GM12878 (cell line): ENCODE data around the gene TMUB1. TPM values are rescaled to one million over a fixed set of nuclear protein-coding genes. Genes with fewer than 3 reads are reported as not detected.

Source experiments
- ATAC-seq: fragments of 200-7000 bp; cut with Tn5 transposase; 3 replicates; pipeline ENCODE4 v1.9.1; 2020; ENCODE audit warnings: mild to moderate bottlenecking, moderate library complexity
- BruUV-seq: library from RNA; stranded (reverse); fragments of 400-500 nt; replicated peaks from 2 replicates; lab custom pipeline; 2021; lab: Mats Ljungman, UMichigan
- CTCF ChIA-PET: fragments of 300-600 bp; sonication (Branson Sonifier 250); formaldehyde crosslinking; extraction: SDS; loops from one replicate; lab custom pipeline; 2021; ENCODE audit warnings: inconsistent platforms; lab: Yijun Ruan, JAX
- POLR2A ChIA-PET: fragments of 350-600 bp; formaldehyde crosslinking; extraction: SDS; loops from one replicate; lab custom pipeline; 2021; ENCODE audit warnings: inconsistent platforms; lab: Charles Lee
- RAD21 ChIA-PET: fragments of 300-600 bp; sonication (Branson Sonifier 250); formaldehyde crosslinking; loops from one replicate; lab custom pipeline; 2023; ENCODE audit warnings: antibody characterized with exemption; ENCODE audit not compliant: unreplicated experiment; lab: Charles Lee
- SMC1A ChIA-PET: fragments of 300-600 bp; sonication (Branson Sonifier 250); formaldehyde crosslinking; loops from one replicate; lab custom pipeline; 2023; ENCODE audit not compliant: unreplicated experiment, uncharacterized antibody; lab: Charles Lee
- DNase-seq: peaks from one replicate; pipeline ENCODE4 v3.0.0-alpha.2; 2011; ENCODE audit warnings: low read depth, low spot score
- FAIRE-seq: peaks from 3 replicates; lab custom pipeline; 2011; peaks lifted over from hg19 to GRCh38; lab: Jason Lieb, UNC
- H2AFZ ChIP-seq: 2 replicates; pipeline ENCODE4 v1.6.0; 2011; ENCODE audit warnings: low read depth, low read length, control low read depth; ENCODE audit not compliant: control insufficient read depth
- H3K27ac ChIP-seq: 2 replicates; pipeline ENCODE4 v1.5.1; 2011; ENCODE audit warnings: control low read depth; ENCODE audit not compliant: control insufficient read depth, insufficient read depth
- H3K27me3 ChIP-seq, 2 experiments: replicated peaks in 1 of 2; 2 replicates each; pipeline versions ENCODE4 v1.6.0 to v1.6.1; 2011; ENCODE audit warnings: low read length in 1 of 2; ENCODE audit not compliant: control insufficient read depth in 2 of 2, insufficient read depth in 2 of 2
- H3K36me3 ChIP-seq, 2 experiments: 2 replicates each; pipeline ENCODE4 v1.5.1; 2011; ENCODE audit warnings: low read length in 1 of 2; ENCODE audit not compliant: control insufficient read depth in 2 of 2, insufficient read depth in 2 of 2
- H3K4me1 ChIP-seq: 2 replicates; pipeline ENCODE4 v1.6.1; 2011; ENCODE audit warnings: mild to moderate bottlenecking, low read length, moderate library complexity, mixed read lengths; ENCODE audit not compliant: control insufficient read depth, insufficient read depth
- H3K4me2 ChIP-seq: 2 replicates; pipeline ENCODE4 v1.6.0; 2011; ENCODE audit warnings: control low read depth; ENCODE audit not compliant: control insufficient read depth, insufficient read depth
- H3K4me3 ChIP-seq: fragments of 200-600 bp; sonication (generic); 2 replicates; pipeline ENCODE4 v1.5.1; 2016
- H3K79me2 ChIP-seq: 2 replicates; pipeline ENCODE4 v1.6.0; 2011; ENCODE audit warnings: low read length; ENCODE audit not compliant: control insufficient read depth, insufficient read depth
- H3K9ac ChIP-seq: 2 replicates; pipeline ENCODE4 v1.8.0; 2011; ENCODE audit warnings: low read length, control low read depth, mixed read lengths; ENCODE audit not compliant: control insufficient read depth, insufficient read depth
- H3K9me3 ChIP-seq: replicated peaks from 3 replicates; pipeline ENCODE4 v1.5.1; 2011; ENCODE audit warnings: mild to moderate bottlenecking, low read length; ENCODE audit not compliant: control insufficient read depth, insufficient read depth
- H4K20me1 ChIP-seq: 2 replicates; pipeline ENCODE4 v1.6.0; 2011; ENCODE audit not compliant: control insufficient read depth, insufficient read depth
- BCL11A ChIP-seq: IDR thresholded peaks from 2 replicates; pipeline ENCODE4 v1.6.1; 2011; ENCODE audit warnings: low read depth, low read length
- CBX3 ChIP-seq: fragments of 200-600 bp; sonication (generic); IDR thresholded peaks from 2 replicates; pipeline ENCODE4 v1.6.1; 2016; ENCODE audit warnings: low read depth, borderline replicate concordance
- CEBPB ChIP-seq, 2 experiments: fragments of 150-350 bp in 1 of 2; IDR thresholded peaks; 2 replicates each; pipeline ENCODE4 v1.6.1; 2012 to 2014; ENCODE audit warnings: low read depth in 2 of 2, low read length in 2 of 2, borderline replicate concordance in 1 of 2, inconsistent platforms in 1 of 2
- CREM ChIP-seq: IDR thresholded peaks from 2 replicates; pipeline ENCODE4 v1.6.1; 2014; ENCODE audit warnings: antibody characterized with exemption, low read depth
- EGR1 ChIP-seq, 2 experiments: IDR thresholded peaks; 1 replicate in 1 of 2; 2 replicates in 1 of 2; pipeline ENCODE4 v1.6.1; 2011 to 2012; ENCODE audit warnings: low read depth in 2 of 2, low read length in 2 of 2, borderline replicate concordance in 1 of 2, mild to moderate bottlenecking in 1 of 2, moderate library complexity in 1 of 2
- EZH2 ChIP-seq: IDR thresholded peaks from 2 replicates; pipeline ENCODE4 v1.6.1; 2012; ENCODE audit warnings: low read depth, mild to moderate bottlenecking, control low read depth, inconsistent platforms, low read length, borderline replicate concordance; ENCODE audit not compliant: control insufficient read depth
- GABPA ChIP-seq: IDR thresholded peaks from 2 replicates; pipeline ENCODE4 v1.6.1; 2014; ENCODE audit warnings: antibody characterized with exemption, low read depth, mild to moderate bottlenecking, inconsistent platforms
- NFYB ChIP-seq: IDR thresholded peaks from 2 replicates; pipeline ENCODE4 v1.6.1; 2011; ENCODE audit warnings: low read depth, mild to moderate bottlenecking, low read length, improper control_type of control experiment, moderate library complexity; ENCODE audit not compliant: insufficient read depth
- SUPT20H ChIP-seq: IDR thresholded peaks from 2 replicates; pipeline ENCODE4 v1.6.1; 2011; ENCODE audit warnings: low read depth, mild to moderate bottlenecking, low read length, moderate library complexity, borderline replicate concordance; ENCODE audit not compliant: control insufficient read depth
- YBX1 ChIP-seq: fragments of 450-650 bp; IDR thresholded peaks from 2 replicates; pipeline ENCODE4 v1.6.1; 2016; ENCODE audit warnings: antibody characterized with exemption
- ZNF274 ChIP-seq: IDR thresholded peaks from one replicate; pipeline ENCODE4 v1.8.0; 2011; ENCODE audit not compliant: insufficient read length, insufficient read depth
- WGBS: methylation state at CpG from one replicate; pipeline ENCODE4 v1.1.6; 2016; ENCODE audit warnings: low lambda C conversion rate; ENCODE audit not compliant: insufficient replicate concordance, insufficient coverage; ENCODE audit errors: missing lambda C conversion rate; 5-methylcytosine and 5-hydroxymethylcytosine counted together
- in situ Hi-C: fragments of 300-500 bp; cut with MboI; formaldehyde crosslinking; loops from 9 replicates; pipeline ENCODE4 v1.14.3; 2018; ENCODE audit warnings: mixed read lengths
- intact Hi-C: fragments of 100-400 bp; cut with micrococcal nuclease; formaldehyde crosslinking; loops from one replicate; pipeline ENCODE4 v1.14.2; 2022; ENCODE audit not compliant: unreplicated experiment
- polyA plus RNA-seq, 11 experiments: library from polyadenylated mRNA; depleted of rRNA in 4 of 11; unstranded in 6 of 11; stranded (reverse) in 5 of 11; fragments of >200 nt; fragmentation: Nextera tagmentation in 4 of 11; fragmentation: Illumina TruSeq in 1 of 11; extraction: Ambion mirVana in 4 of 11; extraction: Trizol in 1 of 11; gene quantifications; 1 replicate in 1 of 11; 2 replicates in 10 of 11; pipeline versions ENCODE4 v1.2.1 to v1.2.3, GENCODE V29; 2011 to 2016; ENCODE audit warnings: inconsistent platforms in 2 of 11, missing spikeins in 2 of 11, low read depth in 1 of 11
- total RNA-seq, 4 experiments: library from RNA; depleted of rRNA in 3 of 4; stranded (reverse); fragments of >200 nt in 3 of 4; fragmentation: Illumina TruSeq in 1 of 4; extraction: Trizol in 1 of 4; gene quantifications; 2 replicates each; pipeline versions ENCODE4 v1.2.1 to v1.2.3, GENCODE V29; 2013 to 2021

The TMUB1 gene
- total and polyA plus RNA-seq, 10 of the 15 experiments (the other 5 are each of a cell fraction or from before 2014, with no cell fraction given), result 0.27 to 79.5 (median 41.3) TPM; not detected in 1

GRCh38 chr7:151132461-151133205, 49.3 kb upstream of the TMUB1 start (continued):
- no peak for TF ChIP-seq BCL11A
- TF ChIP-seq CREM, result no peak
- no peak for TF ChIP-seq EGR1 (IDR thresholded peaks at IDR 0.05; ENCODE audit: borderline replicate concordance in 1 of 2, low read depth in 2 of 2, low read length in 2 of 2)
- TF ChIP-seq NFYB, result no peak
- TF ChIP-seq GABPA, result no peak
- TF ChIP-seq EZH2, result no peak

- BruUV-seq, result no TSS peak
- RAD21 ChIA-PET, result no interaction called here
- 89% methylated on average over 19 of the region's 19 CpGs for WGBS
- no peaks in the 10 kb centered on the region for H3K27me3 ChIP-seq
- no peak for ATAC-seq
- H3K79me2 ChIP-seq, result no peaks in the 10 kb centered on the region
- no peak overlapping the region for H3K4me2 ChIP-seq
- H4K20me1 ChIP-seq, result no peaks in the 10 kb centered on the region
- no peaks in the 10 kb centered on the region for H3K9me3 ChIP-seq
- CTCF ChIA-PET, result interaction anchor here (1.3 to 1.5 kb wide), 2 partner anchors 8 to 11 kb away, joined by 3 read pairs; no protein-coding TSS in a partner anchor
- no peak for FAIRE-seq
- H3K9ac ChIP-seq, result no peak overlapping the region
- no peak overlapping the region for H3K27ac ChIP-seq
- intact Hi-C loops, result no loop called here
- SMC1A ChIA-PET, result no interaction called here
- POLR2A ChIA-PET, result no interaction called here
- no peak for DNase-seq
- no peak overlapping the region for H2AFZ ChIP-seq
- H3K4me1 ChIP-seq, result no peaks in the 10 kb centered on the region
- TF ChIP-seq CEBPB (IDR thresholded peaks at IDR 0.05; ENCODE audit: borderline replicate concordance in 1 of 2, low read depth in 2 of 2, low read length in 2 of 2), result no peak
- no peak for TF ChIP-seq YBX1
- no peak for TF ChIP-seq ZNF274
- TF ChIP-seq CBX3, result no peak
- TF ChIP-seq SUPT20H, result no peak
- H3K4me3 ChIP-seq, result no peak overlapping the region
- in situ Hi-C loops, result no loop called here
- peaks cover 3 to 11% of the 10 kb centered on the region in 2 experiments; a peak in 3 of 4 replicates for H3K36me3 ChIP-seq
Measured at GRCh38 chr7:151131592-151132293, 48.5 kb upstream of the TMUB1 start.
